ENCODE data around the gene AGAP2.

DNA sequence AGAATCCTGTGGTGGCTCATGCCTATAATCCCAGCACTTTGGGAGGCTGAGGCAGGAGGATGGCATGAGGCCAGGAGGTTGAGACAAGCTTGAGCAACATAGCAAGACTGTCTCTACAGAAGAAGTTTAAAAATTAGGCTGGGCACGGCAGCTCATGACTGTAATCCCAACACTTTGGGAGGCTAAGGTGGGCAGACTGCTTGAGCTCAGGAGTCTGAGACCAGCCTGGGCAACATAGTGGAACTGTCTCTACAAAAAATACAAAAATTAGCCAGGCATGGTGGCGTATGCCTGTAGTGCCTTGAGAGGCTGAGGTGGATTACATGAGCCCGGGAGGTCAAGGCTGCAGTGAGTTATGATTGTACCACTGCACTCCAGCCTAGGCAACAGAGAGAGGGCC lies 29.3 kb upstream of the AGAP2 start:
- TF ChIP-seq, protein P1, sequence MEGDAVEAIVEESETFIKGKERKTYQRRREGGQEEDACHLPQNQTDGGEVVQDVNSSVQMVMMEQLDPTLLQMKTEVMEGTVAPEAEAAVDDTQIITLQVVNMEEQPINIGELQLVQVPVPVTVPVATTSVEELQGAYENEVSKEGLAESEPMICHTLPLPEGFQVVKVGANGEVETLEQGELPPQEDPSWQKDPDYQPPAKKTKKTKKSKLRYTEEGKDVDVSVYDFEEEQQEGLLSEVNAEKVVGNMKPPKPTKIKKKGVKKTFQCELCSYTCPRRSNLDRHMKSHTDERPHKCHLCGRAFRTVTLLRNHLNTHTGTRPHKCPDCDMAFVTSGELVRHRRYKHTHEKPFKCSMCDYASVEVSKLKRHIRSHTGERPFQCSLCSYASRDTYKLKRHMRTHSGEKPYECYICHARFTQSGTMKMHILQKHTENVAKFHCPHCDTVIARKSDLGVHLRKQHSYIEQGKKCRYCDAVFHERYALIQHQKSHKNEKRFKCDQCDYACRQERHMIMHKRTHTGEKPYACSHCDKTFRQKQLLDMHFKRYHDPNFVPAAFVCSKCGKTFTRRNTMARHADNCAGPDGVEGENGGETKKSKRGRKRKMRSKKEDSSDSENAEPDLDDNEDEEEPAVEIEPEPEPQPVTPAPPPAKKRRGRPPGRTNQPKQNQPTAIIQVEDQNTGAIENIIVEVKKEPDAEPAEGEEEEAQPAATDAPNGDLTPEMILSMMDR (conservative IDR thresholded peaks at IDR 0.05; ENCODE audit: low read depth, low read length) = no peak
- TF ChIP-seq EZH2 (IDR thresholded peaks at IDR 0.05; ENCODE audit: low read length, unreplicated experiment) = no peak

Data from PC-3 (cell line).